ENCODE measurements around the gene RAB37.

Gene RAB37

GRCh38 chr17:74757931-74758847, 21.1 kb downstream of the RAB37 start:
- no peak for TF ChIP-seq CTCF (IDR thresholded peaks at IDR 0.05; ENCODE audit: low read depth, low read length)
- no peak for DNase-seq (ENCODE audit: extremely low read depth, low read depth)

DNA sequence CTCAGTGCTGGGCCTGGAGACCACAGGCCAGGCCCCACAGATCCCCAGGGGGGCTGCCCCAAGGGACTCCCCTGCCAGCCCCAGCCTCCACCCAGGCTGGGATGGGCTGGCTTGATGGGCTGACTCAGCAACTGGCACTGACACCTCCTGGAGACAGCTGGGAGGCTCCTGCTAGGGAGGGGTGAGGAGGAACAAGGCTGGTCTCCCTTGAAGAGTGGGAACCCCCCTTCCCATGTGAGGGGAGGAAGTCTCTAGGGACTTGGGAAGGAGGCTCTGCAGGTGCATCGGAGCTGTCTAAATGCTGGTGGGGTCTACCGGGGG, 21.8 kb downstream of the RAB37 start:
- TF ChIP-seq CTCF (IDR thresholded peaks at IDR 0.05; ENCODE audit: low read depth, low read length) = no peak
- no peak for DNase-seq (ENCODE audit: extremely low read depth, low read depth)

DNA sequence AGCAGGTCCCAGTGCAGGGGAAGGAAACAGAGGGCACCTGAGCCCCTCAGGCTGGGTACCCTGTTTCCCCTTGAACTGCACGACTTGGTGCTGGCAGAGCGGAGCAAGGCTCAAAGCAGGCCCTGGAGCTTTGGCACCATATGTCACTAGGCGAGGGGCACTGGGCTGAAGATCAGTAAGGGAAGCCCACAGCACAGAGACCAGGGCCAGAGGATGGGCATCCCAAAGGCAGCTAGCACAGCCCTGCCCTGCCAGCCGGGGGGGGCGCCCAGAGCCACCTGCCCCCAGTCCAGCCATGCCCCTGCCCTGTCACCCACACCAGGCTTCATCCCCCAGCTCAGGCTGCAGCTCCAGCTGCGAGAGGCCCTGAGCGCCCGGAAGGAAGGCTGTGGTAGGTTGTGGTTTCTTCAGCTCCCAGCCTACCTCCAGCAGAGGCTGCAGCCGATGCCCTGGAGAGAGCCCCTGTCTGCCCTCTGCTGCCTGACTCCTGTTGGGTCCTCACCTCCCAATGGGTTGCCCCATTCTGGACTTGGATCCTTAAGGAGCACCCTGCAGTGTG, 22.3 kb downstream of the RAB37 start:
- no peak for TF ChIP-seq CTCF (IDR thresholded peaks at IDR 0.05; ENCODE audit: low read depth, low read length)
- DNase-seq (ENCODE audit: extremely low read depth, low read depth) = no peak

DNA sequence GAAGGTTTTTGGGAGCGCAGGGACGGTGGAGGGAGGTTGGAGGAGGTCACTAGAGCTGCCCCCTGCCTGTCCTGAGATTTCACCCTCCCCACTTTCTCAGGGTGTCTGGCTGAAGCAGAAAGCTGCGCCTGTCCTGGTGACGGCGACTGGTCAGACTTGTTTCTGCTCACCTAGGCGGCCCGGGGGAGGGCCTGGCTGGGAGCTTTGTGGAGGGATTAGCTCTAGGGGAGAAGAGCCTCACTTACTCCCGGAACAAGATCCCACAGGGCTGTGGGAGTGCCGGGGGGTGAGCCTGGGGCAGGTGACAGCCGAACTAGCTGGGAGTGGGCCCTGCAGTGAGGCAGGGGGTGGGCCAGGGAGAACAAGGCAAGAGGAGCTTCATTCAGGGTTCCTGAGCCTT, 22.9 kb downstream of the RAB37 start:
- no peak for DNase-seq (ENCODE audit: extremely low read depth, low read depth)
- TF ChIP-seq CTCF (IDR thresholded peaks at IDR 0.05; ENCODE audit: low read depth, low read length) = no peak

DNA sequence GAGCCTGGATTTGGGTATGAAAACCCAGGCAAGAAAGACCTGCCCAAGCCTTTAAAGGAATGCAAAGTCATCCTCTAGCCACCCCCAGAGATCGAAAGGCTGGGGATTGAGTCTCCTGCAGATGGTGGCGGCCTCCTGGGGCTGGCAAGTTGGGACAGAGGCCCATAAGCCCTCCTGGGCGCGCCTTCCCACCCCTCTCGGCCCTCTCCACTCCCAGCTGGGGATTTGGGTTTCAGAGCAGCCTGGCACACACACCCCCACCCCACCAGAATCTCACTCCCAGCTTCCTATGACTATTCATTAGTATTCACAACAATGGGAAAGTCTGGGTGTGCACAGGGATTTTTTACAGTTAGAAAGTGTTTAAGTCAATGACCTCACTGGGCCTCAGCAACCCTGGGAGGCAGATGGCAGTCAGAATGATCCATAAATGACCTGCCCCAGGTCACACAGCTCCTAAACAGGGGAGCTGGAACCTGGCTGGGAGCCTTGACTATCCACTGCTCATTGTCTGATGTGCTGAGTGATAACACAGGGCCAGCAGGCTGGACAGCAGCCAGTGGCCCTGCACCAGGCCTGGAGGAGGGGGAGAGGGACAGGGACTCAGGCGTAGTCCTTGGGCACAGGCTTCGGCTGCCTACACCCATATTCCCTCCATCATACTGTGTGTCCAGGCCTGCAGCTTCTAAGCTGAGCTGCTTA, 23.5 kb downstream of the RAB37 start:
- TF ChIP-seq CTCF (IDR thresholded peaks at IDR 0.05; ENCODE audit: low read depth, low read length) = no peak
- DNase-seq (ENCODE audit: extremely low read depth, low read depth) = no peak

DNA sequence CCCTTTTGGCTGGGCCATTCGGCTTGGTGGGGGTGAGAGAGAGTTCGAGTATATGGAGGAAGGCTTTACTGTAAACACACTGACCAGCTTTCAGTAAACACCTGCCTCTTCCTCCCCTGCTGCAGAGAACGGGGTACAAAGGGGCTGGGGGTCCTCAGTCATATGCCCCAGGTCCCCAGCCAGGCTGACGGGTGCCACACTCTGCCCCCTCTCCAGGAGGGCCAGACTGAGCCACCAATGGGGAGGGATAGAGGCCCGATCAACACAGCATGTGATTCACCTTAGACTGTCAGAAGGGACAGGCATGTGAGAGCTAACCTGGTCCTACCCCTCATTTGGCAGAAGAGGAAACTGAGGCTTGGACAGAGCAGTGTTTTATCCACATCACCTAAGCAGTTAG, 24.4 kb downstream of the RAB37 start:
- no peak for TF ChIP-seq CTCF (IDR thresholded peaks at IDR 0.05; ENCODE audit: low read depth, low read length)
- DNase-seq (ENCODE audit: extremely low read depth, low read depth) = no peak

GRCh38 chr17:74761931-74762330, 24.9 kb downstream of the RAB37 start:
- TF ChIP-seq CTCF (IDR thresholded peaks at IDR 0.05; ENCODE audit: low read depth, low read length) = no peak
- DNase-seq (ENCODE audit: extremely low read depth, low read depth) = no peak

Measured in AG09319 (cell line).